ENCODE data around the gene GADD45B. TPM values are rescaled to one million over a fixed set of nuclear protein-coding genes. Genes with fewer than 3 reads are reported as not detected.

The GADD45B gene, protein sequence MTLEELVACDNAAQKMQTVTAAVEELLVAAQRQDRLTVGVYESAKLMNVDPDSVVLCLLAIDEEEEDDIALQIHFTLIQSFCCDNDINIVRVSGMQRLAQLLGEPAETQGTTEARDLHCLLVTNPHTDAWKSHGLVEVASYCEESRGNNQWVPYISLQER
- total RNA-seq: 91.2 TPM
- long read RNA-seq, transcript GADD45B-201 (4 exons, 1,373 nt): major isoform, 11 of 18 reads
- long read RNA-seq, partial matches to known transcripts: 1 of 18 reads
- long read RNA-seq, other reads (novel, unspliced or antisense): 4 of 18 reads

DNA sequence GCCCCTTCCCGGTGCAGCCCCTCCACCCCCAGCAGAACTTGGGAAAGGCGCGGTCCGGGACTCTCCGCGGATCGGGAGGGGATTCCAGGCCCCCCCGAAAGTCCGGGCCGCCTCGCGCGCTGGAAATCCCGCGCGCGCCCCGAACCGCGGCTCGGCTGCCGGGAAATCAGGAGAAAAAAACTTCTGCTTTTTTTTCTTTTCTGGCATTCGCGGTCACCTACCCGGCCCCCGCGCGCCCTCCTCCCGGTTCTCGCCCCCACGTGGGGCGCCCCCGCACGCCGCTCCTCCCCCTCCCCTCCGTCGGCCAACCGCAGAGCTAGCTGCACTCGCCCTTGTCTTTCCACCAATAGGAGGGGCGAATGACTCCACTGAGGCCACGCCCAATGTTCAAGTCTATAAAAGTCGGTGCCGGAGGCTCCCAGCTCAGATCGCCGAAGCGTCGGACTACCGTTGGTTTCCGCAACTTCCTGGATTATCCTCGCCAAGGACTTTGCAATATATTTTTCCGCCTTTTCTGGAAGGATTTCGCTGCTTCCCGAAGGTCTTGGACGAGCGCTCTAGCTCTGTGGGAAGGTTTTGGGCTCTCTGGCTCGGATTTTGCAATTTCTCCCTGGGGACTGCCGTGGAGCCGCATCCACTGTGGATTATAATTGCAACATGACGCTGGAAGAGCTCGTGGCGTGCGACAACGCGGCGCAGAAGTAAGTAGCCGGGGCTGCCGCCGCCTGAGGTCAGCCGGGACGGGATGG lies at the start of gene GADD45B:
Gene GADD45B, plus strand, starts transcription at position 426 of the 749 bp plus-strand sequence. Its CDS starts 232 bp downstream, at position 658.
- DNase-seq (peak; percentile 99), ATAC-seq (peak; percentile 86)
- intact Hi-C loops (cut with DNase I): loop anchor here (10.0 kb wide), 2 partner anchors 99 to 139 kb away; no protein-coding TSS in a partner anchor
- Histone ChIP-seq H3K27ac (peak within 1 kb of the TSS; percentile 91), H3K4me1 (peaks cover 24% of the 10 kb centered on the region), H3K9me3 (no peaks in the 10 kb centered on the region), H3K36me3 (peaks cover 10% of the 10 kb centered on the region), H3K27me3 (no peaks in the 10 kb centered on the region), H3K4me3 (peak within 1 kb of the TSS; percentile 93)
- TF ChIP-seq, protein P1, sequence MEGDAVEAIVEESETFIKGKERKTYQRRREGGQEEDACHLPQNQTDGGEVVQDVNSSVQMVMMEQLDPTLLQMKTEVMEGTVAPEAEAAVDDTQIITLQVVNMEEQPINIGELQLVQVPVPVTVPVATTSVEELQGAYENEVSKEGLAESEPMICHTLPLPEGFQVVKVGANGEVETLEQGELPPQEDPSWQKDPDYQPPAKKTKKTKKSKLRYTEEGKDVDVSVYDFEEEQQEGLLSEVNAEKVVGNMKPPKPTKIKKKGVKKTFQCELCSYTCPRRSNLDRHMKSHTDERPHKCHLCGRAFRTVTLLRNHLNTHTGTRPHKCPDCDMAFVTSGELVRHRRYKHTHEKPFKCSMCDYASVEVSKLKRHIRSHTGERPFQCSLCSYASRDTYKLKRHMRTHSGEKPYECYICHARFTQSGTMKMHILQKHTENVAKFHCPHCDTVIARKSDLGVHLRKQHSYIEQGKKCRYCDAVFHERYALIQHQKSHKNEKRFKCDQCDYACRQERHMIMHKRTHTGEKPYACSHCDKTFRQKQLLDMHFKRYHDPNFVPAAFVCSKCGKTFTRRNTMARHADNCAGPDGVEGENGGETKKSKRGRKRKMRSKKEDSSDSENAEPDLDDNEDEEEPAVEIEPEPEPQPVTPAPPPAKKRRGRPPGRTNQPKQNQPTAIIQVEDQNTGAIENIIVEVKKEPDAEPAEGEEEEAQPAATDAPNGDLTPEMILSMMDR (IDR thresholded peaks at IDR 0.05): no peak

GRCh38 chr19:2426611-2427428 lies 49.1 kb upstream of the GADD45B start:
- Histone ChIP-seq H3K4me3 (peak overlapping the region; percentile 64), H3K9me3 (no peaks in the 10 kb centered on the region), H3K27ac (peak overlapping the region; percentile 95), H3K27me3 (no peaks in the 10 kb centered on the region), H3K36me3 (peaks cover 9% of the 10 kb centered on the region), H3K4me1 (peaks cover 22% of the 10 kb centered on the region)
- TF ChIP-seq, protein P1 (IDR thresholded peaks at IDR 0.05): no peak
- DNase-seq (peak; percentile 80), ATAC-seq (peak; percentile 14)
- intact Hi-C loops (cut with DNase I): no loop called here

DNA sequence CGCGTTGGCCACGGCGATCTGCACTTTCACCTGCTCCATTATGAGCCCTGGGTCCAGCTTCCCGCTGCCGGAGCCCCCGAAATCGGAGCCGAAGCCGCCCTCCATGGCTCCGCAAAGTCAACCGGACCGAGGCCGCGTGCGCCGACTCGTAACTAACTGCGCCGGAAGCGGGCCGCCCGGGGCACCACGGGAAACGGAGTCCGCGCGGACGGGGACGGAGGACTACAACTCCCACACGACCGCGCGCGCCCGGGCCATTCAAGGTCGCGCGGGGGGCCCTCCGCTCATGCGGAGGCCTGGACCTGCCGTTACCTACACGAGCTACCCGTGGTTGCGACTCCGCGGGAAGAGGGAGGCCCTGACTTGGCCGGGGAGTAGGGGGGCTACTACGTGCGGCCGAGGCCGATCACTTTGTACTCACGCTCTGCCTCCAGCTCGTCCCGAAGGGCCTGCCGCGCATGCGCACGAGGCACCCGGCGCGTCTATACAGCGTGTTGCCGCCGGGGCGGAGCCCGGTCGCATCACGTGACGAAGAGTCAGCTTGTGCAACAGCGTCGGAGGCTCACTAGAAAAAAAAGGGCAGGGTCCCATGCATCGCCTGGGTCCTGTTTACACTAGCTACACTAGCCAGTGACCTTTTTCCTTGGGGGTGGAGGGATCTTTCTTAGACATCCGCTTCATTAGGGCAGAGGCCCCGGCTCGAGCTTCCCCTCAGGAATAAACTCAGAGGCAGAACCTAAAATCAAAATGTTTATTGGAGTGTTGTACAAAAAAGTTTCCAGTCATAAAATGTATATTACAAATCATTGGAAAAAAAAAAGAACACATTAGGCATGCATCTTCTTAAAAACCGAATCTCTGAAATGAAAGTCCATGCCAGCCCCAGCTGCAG lies 48.3 kb upstream of the GADD45B start, which contains the start of gene TIMM13:
Gene TIMM13, minus strand, starts transcription at position 158 of the 892 bp plus-strand sequence. Its CDS starts 53 bp downstream, at position 105.
- Histone ChIP-seq H3K4me1 (peaks cover 22% of the 10 kb centered on the region), H3K27me3 (no peaks in the 10 kb centered on the region), H3K4me3 (peak within 1 kb of the TSS; percentile 64), H3K9me3 (no peaks in the 10 kb centered on the region), H3K27ac (peak within 1 kb of the TSS; percentile 95), H3K36me3 (peaks cover 11% of the 10 kb centered on the region)
- peak; percentile 98 for DNase-seq
- ATAC-seq: peak; percentile 95
- intact Hi-C loops (cut with DNase I): no loop called here
- TF ChIP-seq, protein P1 (IDR thresholded peaks at IDR 0.05): no peak

DNA sequence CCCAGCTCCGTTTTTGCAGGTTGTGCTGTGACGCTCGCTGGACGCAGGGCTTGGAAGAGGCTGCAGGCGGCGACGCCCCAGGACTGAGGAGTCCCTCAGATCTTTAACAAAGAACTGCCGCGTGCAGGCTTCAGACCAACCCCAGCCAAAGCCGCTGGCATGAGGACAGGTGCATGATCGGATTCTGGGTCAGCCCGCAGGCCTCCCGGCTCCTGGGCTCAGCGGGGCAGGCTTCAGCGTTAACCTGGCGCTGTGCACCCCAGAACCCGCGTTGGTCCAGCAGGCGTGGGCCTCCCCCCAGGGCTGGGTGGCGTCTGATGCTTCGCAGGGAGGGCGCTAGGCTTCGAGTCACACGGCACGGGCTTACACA lies 47.6 kb upstream of the GADD45B start:
- DNase-seq: peak; percentile 67
- H3K36me3 ChIP-seq: peaks cover 11% of the 10 kb centered on the region
- peaks cover 22% of the 10 kb centered on the region for H3K4me1 ChIP-seq
- peak overlapping the region; percentile 95 for H3K27ac ChIP-seq
- H3K9me3 ChIP-seq: no peaks in the 10 kb centered on the region
- peak overlapping the region; percentile 64 for H3K4me3 ChIP-seq
- intact Hi-C loops (cut with DNase I): no loop called here
- ATAC-seq: no peak
- no peaks in the 10 kb centered on the region for H3K27me3 ChIP-seq
- TF ChIP-seq, protein P1 (IDR thresholded peaks at IDR 0.05): no peak
